Tibial nerve (tissue), 4 donors: ENCODE results near the gene ZSWIM7. TPM values are rescaled to one million over a fixed set of nuclear protein-coding genes. Genes with fewer than 3 reads are reported as not detected.
"Not testable (repeated sequence)": the region's sequence is repeated elsewhere in the genome, so short reads cannot be mapped to it uniquely, and the experiment has no call there.

Experiments used
- DNase-seq, 2 donors: peaks; one replicate each; pipeline ENCODE4 v3.0.0-alpha.2; 2019; ENCODE audit warnings: low spot score in 2 of 2
- H3K27ac ChIP-seq, 4 donors: fragments of 200-600 bp; sonication (generic) in 3 of 4; one replicate each; pipeline ENCODE4 v1.5.1; 2017 to 2019; ENCODE audit warnings: mild to moderate bottlenecking in 1 of 4
- H3K27me3 ChIP-seq, 2 donors: fragments of 200-600 bp; sonication (generic) in 1 of 2; one replicate each; pipeline versions ENCODE4 v1.5.1 to v1.6.0; 2017 to 2019
- H3K36me3 ChIP-seq, 3 donors: fragments of 200-600 bp; sonication (generic); one replicate each; pipeline ENCODE4 v1.5.1; 2018 to 2019
- H3K4me1 ChIP-seq, 4 donors: fragments of 200-600 bp; sonication (generic) in 3 of 4; one replicate each; pipeline ENCODE4 v1.5.1; 2017 to 2019
- H3K4me3 ChIP-seq, 4 donors: fragments of 200-600 bp; sonication (generic) in 3 of 4; one replicate each; pipeline ENCODE4 v1.5.1; 2017 to 2019; ENCODE audit warnings: mild to moderate bottlenecking in 1 of 4, moderate library complexity in 1 of 4
- H3K9me3 ChIP-seq, 4 donors: fragments of 200-600 bp; sonication (generic) in 3 of 4; one replicate each; pipeline ENCODE4 v1.5.1; 2017 to 2019
- CTCF ChIP-seq, 5 experiments: fragments of 200-600 bp in 3 of 5; fragments of 450-650 bp in 2 of 5; sonication (generic) in 3 of 5; IDR thresholded peaks; one replicate each; pipeline ENCODE4 v1.5.1; 2016 to 2019; ENCODE audit warnings: antibody characterized with exemption in 5 of 5, mild to moderate bottlenecking in 3 of 5, moderate library complexity in 2 of 5
- EP300 ChIP-seq, 2 donors: sonication (generic); formaldehyde crosslinking; IDR thresholded peaks; one replicate each; pipeline ENCODE4 v1.6.1; 2017; ENCODE audit warnings: antibody characterized with exemption in 2 of 2, mild to moderate bottlenecking in 1 of 2
- POLR2A ChIP-seq, 2 donors: fragments of 450-650 bp; IDR thresholded peaks; one replicate each; pipeline ENCODE4 v1.6.1; 2017; ENCODE audit warnings: antibody characterized with exemption in 2 of 2, mild to moderate bottlenecking in 2 of 2, moderate library complexity in 2 of 2
- WGBS, 2 donors: methylation state at CpG; one replicate each; pipeline ENCODE4 v1.1.5; 2018; 5-methylcytosine and 5-hydroxymethylcytosine counted together
- total RNA-seq, 4 donors: library from RNA; depleted of rRNA; stranded (reverse); fragments of >200 nt; gene quantifications; one replicate each; pipeline ENCODE4 v1.1.0, GENCODE V29; 2016

The ZSWIM7 gene
- total RNA-seq, 4 donors from 2014 or later, result 7.0 to 31.2 (median 17.4) TPM

DNA sequence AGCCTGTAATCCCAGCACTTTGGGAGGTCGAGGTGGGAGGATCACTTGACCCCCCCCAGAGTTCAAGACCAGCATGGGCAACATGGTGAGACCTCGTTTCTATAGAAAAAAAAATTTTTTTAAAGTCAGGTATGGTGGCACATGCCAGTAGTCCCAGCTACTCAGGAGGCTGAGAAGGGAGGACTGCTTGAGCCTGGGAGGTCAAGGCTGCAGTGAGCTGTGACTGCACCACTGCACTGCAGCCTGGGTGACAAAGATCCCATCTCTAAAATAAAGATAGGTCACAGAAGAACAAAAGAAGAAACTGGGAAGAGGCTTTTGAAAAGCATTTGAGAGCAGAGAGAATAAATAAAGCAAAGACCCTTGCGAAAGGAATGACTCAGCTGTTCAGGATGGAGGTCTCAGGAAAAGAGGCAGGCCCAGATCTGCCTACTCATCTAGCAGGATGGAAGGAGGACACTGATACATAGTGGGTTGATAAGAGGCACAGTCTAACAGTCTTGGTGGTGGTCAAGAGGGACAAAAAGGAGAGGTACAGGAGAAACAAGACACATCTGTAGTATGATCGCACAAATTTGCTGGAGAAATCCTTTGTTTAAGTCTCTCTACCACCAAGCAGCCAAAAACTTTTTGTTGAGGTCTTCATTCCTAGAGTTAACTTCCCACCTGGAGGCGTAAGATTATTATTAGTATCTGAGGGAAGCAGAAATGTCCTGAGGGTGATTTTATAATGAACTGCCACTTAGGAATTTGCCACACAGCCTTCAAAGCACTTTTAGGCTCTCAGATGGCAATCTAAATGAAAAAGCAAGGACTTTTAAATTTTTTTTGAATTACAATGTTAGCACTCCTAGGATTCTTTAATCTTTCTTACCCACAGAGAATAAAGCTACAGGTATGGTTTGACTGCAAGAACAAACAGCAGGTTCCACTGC, 17.6 kb downstream of the ZSWIM7 start:
- no peak overlapping the region for H3K27ac ChIP-seq
- H3K4me3 ChIP-seq, result no peak overlapping the region
- no peaks in the 10 kb centered on the region for H3K27me3 ChIP-seq
- H3K9me3 ChIP-seq, result no peaks in the 10 kb centered on the region
- WGBS, 2 donors, result 80 to 83% methylated on average over 5 of the region's 5 CpGs
- TF ChIP-seq POLR2A (IDR thresholded peaks at IDR 0.05), result no peak
- TF ChIP-seq CTCF (IDR thresholded peaks at IDR 0.05), result no peak
- TF ChIP-seq EP300 (IDR thresholded peaks at IDR 0.05), result no peak
- DNase-seq, result no peak
- no peaks in the 10 kb centered on the region for H3K4me1 ChIP-seq
- H3K36me3 ChIP-seq, result peaks cover 0 to 88% (median 17%) of the 10 kb centered on the region in 3 donors

DNA sequence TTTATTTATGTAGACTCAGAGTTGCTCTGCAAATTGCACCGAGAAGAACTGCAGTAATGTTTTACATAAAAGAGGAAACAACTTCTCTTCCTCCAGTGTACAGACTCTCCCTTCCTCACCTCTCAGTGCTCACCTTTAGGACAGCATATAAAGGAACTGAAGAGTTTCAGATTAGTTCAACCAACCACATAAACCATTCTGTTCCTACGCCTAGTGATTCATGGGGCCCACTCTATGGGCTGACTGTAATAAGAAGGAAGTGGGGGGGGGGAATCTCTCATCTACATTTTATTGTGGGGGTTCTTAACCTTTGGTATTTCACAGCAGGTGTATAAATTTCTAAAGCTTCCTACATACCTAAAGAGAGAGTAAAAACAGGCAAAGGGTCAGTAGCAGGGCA, 18.3 kb downstream of the ZSWIM7 start:
- TF ChIP-seq POLR2A (IDR thresholded peaks at IDR 0.05), result no peak
- TF ChIP-seq EP300 (IDR thresholded peaks at IDR 0.05), result no peak
- TF ChIP-seq CTCF (IDR thresholded peaks at IDR 0.05), result no peak
- 45 to 65% methylated on average over 2 of the region's 2 CpGs for WGBS, 2 donors
- no peak overlapping the region for H3K4me3 ChIP-seq
- no peak overlapping the region for H3K27ac ChIP-seq
- no peaks in the 10 kb centered on the region for H3K4me1 ChIP-seq
- H3K36me3 ChIP-seq, result peaks cover 0 to 88% (median 18%) of the 10 kb centered on the region in 3 donors
- DNase-seq, result no peak
- no peaks in the 10 kb centered on the region for H3K9me3 ChIP-seq
- no peaks in the 10 kb centered on the region for H3K27me3 ChIP-seq

GRCh38 chr17:15979013-15979412, 20.5 kb downstream of the ZSWIM7 start:
- H3K27me3 ChIP-seq, H3K9me3 ChIP-seq, DNase-seq, H3K27ac ChIP-seq, H3K4me1 ChIP-seq, H3K4me3 ChIP-seq: not testable (repeated sequence)
- WGBS, 2 donors, result 50 to 75% methylated on average over 1 to 4 of the region's 4 CpGs
- peaks cover 0 to 80% (median 18%) of the 10 kb centered on the region in 3 donors for H3K36me3 ChIP-seq

GRCh38 chr17:15978606-15979005, 20.9 kb downstream of the ZSWIM7 start:
- H3K4me3 ChIP-seq, result no peak overlapping the region
- H3K4me1 ChIP-seq, result no peaks in the 10 kb centered on the region
- WGBS, 2 donors, result 75 to 80% methylated on average over 1 of the region's 1 CpG
- TF ChIP-seq EP300 (IDR thresholded peaks at IDR 0.05), result no peak
- TF ChIP-seq POLR2A (IDR thresholded peaks at IDR 0.05), result no peak
- TF ChIP-seq CTCF (IDR thresholded peaks at IDR 0.05), result no peak
- peaks cover 0 to 76% (median 18%) of the 10 kb centered on the region in 3 donors for H3K36me3 ChIP-seq
- no peaks in the 10 kb centered on the region for H3K9me3 ChIP-seq
- no peak for DNase-seq
- H3K27me3 ChIP-seq, result no peaks in the 10 kb centered on the region
- H3K27ac ChIP-seq, result no peak overlapping the region

GRCh38 chr17:15977894-15978293, 21.6 kb downstream of the ZSWIM7 start:
- Histone ChIP-seq H3K27ac (no peak overlapping the region), H3K36me3 (peaks cover 0 to 70% (median 18%) of the 10 kb centered on the region in 3 donors), H3K4me3 (no peak overlapping the region), H3K4me1 (no peaks in the 10 kb centered on the region), H3K27me3 (no peaks in the 10 kb centered on the region), H3K9me3 (no peaks in the 10 kb centered on the region)
- TF ChIP-seq POLR2A (IDR thresholded peaks at IDR 0.05) (no peak), CTCF (IDR thresholded peaks at IDR 0.05) (no peak), EP300 (IDR thresholded peaks at IDR 0.05) (no peak)
- DNase-seq, result no peak
- WGBS, 2 donors, result 94 to 97% methylated on average over 2 of the region's 2 CpGs
